ENCODE measurements around the gene DBP.

Gene DBP

DNA sequence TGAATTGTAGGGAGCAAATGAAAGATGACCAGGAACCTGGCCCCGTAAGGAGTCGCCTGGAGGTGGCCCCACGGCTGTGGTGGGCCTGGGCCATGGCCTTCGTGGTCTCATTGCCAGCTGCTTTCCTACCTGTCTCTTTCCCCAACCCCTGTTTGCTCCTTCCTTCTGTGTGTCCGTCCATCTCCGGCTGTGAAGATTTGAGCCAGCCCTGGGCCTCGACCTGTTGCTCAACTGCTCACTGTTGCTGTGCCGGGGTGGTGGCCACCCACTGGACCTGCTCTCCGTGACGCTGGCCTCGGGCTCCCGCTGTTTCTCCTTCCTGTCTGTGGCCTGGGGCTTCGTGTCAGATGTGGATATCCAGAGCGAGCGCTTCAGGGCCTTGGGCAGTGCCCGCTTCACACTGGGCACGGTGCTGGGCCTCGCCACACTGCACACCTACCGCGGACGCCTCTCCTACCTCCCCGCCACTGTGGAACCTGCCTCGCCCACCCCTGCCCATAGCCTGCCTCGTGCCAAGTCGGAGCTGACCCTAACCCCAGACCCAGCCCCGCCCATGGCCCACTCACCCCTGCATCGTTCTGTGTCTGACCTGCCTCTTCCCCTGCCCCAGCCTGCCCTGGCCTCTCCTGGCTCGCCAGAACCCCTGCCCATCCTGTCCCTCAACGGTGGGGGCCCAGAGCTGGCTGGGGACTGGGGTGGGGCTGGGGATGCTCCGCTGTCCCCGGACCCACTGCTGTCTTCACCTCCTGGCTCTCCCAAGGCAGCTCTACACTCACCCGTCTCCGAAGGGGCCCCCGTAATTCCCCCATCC, 8.5 kb downstream of the DBP start:
- peak overlapping the region; percentile 100 for H3K27ac ChIP-seq
- TF ChIP-seq, protein P1, sequence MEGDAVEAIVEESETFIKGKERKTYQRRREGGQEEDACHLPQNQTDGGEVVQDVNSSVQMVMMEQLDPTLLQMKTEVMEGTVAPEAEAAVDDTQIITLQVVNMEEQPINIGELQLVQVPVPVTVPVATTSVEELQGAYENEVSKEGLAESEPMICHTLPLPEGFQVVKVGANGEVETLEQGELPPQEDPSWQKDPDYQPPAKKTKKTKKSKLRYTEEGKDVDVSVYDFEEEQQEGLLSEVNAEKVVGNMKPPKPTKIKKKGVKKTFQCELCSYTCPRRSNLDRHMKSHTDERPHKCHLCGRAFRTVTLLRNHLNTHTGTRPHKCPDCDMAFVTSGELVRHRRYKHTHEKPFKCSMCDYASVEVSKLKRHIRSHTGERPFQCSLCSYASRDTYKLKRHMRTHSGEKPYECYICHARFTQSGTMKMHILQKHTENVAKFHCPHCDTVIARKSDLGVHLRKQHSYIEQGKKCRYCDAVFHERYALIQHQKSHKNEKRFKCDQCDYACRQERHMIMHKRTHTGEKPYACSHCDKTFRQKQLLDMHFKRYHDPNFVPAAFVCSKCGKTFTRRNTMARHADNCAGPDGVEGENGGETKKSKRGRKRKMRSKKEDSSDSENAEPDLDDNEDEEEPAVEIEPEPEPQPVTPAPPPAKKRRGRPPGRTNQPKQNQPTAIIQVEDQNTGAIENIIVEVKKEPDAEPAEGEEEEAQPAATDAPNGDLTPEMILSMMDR (IDR thresholded peaks at IDR 0.05) = no peak
- TF ChIP-seq ZFX (IDR thresholded peaks at IDR 0.05; ENCODE audit: borderline replicate concordance) = no peak

DNA sequence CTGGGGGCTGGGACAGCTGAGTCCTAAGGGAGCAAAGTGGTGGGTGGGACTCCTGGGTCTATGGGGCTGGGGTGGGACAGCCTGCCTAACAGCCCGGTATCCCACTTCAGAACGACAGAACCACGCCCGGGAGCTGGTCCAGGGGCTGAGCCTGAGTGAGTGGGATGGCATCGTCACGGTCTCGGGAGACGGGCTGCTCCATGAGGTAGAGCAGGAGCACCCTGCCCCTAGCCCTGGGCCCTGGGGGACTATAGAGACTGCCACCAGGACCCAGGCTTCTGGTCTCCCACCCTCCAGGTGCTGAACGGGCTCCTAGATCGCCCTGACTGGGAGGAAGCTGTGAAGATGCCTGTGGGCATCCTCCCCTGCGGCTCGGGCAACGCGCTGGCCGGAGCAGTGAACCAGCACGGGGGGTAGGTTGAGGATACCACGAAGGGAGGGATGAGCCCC, 9.3 kb downstream of the DBP start:
- peak overlapping the region; percentile 100; the same call in 1 of the 2 replicates for H3K27ac ChIP-seq
- TF ChIP-seq, protein P1 (IDR thresholded peaks at IDR 0.05) = no peak
- no peak for TF ChIP-seq ZFX (IDR thresholded peaks at IDR 0.05; ENCODE audit: borderline replicate concordance)

DNA sequence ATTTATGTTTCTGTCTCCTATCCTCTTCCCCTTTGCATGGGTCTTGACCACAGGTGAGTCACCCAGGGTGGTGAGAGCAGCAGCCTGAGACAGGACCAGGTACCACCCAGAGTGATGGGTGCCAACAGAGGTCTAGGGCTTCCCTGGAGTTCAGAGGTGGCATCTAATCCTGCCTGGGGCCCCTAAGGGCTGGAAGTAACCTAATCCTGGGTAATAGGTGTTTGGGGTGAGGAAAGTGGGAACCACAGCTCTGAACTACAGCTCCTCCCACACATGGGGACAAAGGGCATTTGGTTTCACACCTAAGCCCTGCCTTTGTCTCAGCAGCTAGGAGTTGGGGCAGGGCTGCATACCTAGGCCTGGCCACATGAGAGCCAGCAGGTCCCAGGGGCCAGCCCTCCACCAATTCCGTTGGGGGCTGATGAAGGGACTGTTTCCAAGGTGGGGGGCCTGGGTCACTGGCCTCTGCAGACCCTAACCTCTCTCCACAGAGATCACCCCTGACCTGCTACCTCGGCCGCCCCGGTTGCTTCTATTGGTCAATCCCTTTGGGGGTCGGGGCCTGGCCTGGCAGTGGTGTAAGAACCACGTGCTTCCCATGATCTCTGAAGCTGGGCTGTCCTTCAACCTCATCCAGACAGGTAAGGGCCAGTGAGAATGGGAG, 9.8 kb downstream of the DBP start:
- H3K27ac ChIP-seq = peak overlapping the region; percentile 100
- TF ChIP-seq, protein P1 (IDR thresholded peaks at IDR 0.05) = no peak
- TF ChIP-seq ZFX (IDR thresholded peaks at IDR 0.05; ENCODE audit: borderline replicate concordance) = no peak

DNA sequence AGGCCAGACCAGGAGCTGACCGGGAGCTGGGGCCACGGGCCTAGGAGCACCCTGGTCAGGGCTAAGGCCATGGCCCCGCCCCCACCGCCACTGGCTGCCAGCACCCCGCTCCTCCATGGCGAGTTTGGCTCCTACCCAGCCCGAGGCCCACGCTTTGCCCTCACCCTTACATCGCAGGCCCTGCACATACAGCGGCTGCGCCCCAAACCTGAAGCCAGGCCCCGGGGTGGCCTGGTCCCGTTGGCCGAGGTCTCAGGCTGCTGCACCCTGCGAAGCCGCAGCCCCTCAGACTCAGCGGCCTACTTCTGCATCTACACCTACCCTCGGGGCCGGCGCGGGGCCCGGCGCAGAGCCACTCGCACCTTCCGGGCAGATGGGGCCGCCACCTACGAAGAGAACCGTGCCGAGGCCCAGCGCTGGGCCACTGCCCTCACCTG, 11.3 kb downstream of the DBP start:
- TF ChIP-seq ZFX (IDR thresholded peaks at IDR 0.05; ENCODE audit: borderline replicate concordance) = no peak
- TF ChIP-seq, protein P1 (IDR thresholded peaks at IDR 0.05) = no peak
- H3K27ac ChIP-seq = no peak overlapping the region

DNA sequence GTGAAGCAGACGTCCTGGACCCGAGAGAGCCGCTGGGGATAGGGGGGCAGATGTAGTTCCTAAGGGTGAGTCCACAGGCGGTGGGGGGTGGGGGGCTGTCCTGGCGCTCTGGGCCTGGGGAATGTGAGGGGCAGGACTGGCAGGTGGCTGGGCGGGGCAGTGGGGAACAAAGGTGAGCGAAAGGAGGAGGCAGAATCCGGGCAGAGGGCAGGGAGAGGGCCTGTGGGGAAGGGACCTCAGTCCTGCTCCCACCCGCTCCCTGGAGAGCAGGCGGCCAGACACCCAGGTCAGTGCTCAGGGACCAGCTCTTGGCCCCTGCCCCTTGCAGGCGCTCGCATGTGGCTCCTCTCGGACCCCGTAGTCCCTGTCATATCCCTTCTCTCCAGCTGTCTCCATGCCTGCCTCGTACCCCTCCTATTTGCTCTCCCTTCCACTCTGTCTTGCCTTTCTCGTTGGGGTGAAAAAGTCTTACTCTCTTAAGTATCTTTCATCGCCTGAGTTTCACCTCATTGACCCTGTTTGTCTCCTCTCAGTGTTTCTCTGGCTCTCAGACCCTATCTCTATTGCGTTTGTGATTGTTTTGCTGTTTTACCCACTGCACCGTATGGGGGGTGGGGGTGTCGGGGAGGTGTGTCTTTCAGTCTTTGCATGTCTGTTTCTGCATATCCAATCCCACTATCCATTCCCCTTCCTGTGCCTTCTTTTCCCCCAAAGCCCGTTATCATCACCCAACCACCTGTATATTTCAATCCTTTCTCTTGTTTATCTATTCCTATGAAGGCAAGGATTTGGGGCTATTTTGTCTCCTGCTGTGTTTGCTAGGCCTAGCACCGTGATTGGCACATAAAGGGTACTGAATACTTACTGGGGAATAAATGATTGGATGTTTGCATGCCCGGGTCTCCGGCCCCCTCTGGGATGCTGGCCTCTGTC, 12.1 kb downstream of the DBP start:
- TF ChIP-seq, protein P1 (IDR thresholded peaks at IDR 0.05) = no peak
- no peak for TF ChIP-seq ZFX (IDR thresholded peaks at IDR 0.05; ENCODE audit: borderline replicate concordance)
- peak overlapping the region; percentile 85 for H3K27ac ChIP-seq

DNA sequence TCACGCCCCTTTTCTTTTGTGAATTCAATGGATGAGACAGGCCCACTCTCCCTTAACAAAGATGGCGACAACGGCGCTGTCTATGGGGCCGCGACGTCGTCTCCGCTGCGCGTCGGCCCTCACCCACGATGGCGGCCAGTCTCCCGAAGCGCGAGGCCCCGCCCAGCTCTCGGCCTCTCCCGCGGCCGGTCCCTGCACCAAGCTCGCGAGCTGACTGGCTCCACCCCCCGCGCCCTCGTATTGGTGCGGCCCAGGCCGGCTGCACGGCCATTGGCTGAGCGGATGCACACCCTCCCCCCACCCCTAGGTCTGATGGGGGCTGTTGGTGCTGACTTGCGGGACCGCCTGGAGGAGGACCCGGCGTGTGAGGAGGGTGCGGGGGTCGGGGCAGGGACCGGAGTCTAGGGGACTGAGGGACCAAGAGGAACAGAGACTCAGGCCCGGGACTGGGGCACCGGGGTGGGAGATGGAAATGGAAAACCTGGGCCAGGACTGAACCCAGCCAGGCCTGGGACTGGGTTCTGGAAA, 13.0 kb downstream of the DBP start:
- no peak for TF ChIP-seq ZFX (IDR thresholded peaks at IDR 0.05; ENCODE audit: borderline replicate concordance)
- TF ChIP-seq, protein P1 (IDR thresholded peaks at IDR 0.05) = no peak
- peak overlapping the region; percentile 85 for H3K27ac ChIP-seq
